Mucosa of gallbladder (tissue), 1 donor: ENCODE measurements around the gene PSMG3. TPM values are rescaled to one million over a fixed set of nuclear protein-coding genes. Genes with fewer than 3 reads are reported as not detected.

Experiments
- DNase-seq: peaks from one replicate; pipeline ENCODE4 v3.0.0-alpha.2; 2020; ENCODE audit warnings: low spot score
- total RNA-seq: library from RNA; stranded (reverse); gene quantifications from one replicate; pipeline ENCODE4 v1.2.1, GENCODE V29; 2021
- donor health status: DM: no; HTN: no; CAD: no.

PSMG3 gene
- 23.7 TPM for total RNA-seq

DNA sequence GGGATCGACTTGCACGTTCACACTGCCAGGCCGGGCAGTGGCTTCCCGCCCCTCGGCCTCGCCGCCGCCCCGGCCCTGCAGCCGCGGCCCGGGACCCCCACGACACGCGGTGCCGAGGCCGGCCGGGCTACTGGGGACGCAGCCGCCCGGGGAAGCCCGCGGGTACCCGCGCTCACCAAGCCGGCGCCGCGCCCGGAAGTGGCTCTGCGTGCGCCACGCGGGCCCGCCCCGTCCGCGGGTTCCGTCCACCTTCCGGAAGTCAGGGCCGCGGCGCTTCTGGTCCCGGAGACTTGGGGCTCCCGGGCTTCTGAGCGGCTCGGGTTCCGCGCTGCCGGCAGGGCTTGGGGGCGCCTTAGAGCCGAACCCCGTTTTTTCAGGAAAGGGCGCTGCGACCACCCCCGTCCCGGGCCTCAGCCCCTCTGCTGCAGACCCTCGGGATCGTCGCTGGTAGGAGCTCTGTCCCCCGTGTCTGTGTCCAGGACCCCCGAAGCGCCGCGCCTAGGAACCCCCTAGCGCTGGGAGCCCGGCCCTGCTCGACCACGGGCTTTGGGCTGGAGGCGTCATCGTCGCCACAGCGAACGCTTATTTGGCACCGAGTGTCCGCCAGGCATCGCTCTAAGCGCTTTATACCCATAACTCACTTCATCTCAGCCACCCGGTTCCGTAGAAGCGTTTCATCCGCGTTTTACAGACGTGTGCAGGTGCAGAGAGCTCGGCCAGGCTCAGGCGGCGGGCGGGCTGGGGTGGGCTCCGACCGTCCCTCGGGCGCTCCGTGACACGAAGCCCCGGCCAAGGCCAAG, at the start of gene PSMG3:
Gene PSMG3, minus strand, starts transcription at position 200 of the 800 bp plus-strand sequence. CDS start 693 bp downstream, outside the sequence.
- DNase-seq, result peak; percentile 89

DNA sequence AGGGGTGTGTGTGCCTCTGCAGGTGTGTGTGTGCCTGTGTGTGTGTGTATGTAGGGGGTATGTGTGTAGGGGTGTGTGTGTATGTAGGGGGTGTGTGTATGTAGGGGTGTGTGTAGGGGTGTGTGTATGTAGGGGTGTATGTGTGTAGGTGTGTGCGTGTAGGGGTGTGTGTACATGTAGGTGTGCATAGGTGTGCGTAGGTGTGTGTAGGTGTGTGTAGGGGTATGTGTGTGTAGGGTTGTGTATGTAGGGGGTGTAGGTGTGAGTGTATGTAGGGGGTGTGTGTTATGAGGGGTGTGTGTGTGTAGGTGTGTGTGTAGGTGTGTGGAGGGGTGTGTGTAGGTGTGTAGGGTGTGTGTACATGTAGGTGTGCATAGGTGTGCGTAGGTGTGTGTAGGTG, 48.6 kb upstream of the PSMG3 start:
- DNase-seq, result no peak

DNA sequence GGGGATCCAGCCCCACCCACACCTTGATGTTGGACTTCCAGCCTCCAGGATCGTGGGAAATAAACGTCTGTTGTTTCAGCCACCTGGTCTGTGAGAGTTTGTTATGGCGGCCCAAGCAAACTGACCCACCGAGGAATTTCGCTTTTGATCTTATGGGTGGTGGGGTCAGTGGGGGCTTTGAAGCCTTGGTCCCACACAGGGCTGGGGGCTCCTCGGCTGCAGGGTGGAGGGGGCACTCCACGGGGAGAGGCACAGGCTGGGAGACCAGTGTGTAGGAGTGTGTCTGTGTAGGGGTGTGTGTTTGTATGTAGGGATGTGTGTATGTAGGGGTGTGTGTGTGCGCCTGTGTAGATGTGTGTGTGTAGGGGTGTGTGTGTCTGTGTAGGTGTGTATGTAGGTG, 48.1 kb upstream of the PSMG3 start:
- no peak for DNase-seq

GRCh38 chr7:1616741-1617140, 46.9 kb upstream of the PSMG3 start:
- DNase-seq, result no peak

- no peak for DNase-seq
These were observed 41.9 kb upstream of the PSMG3 start for GRCh38 chr7:1611708-1612241.

DNA sequence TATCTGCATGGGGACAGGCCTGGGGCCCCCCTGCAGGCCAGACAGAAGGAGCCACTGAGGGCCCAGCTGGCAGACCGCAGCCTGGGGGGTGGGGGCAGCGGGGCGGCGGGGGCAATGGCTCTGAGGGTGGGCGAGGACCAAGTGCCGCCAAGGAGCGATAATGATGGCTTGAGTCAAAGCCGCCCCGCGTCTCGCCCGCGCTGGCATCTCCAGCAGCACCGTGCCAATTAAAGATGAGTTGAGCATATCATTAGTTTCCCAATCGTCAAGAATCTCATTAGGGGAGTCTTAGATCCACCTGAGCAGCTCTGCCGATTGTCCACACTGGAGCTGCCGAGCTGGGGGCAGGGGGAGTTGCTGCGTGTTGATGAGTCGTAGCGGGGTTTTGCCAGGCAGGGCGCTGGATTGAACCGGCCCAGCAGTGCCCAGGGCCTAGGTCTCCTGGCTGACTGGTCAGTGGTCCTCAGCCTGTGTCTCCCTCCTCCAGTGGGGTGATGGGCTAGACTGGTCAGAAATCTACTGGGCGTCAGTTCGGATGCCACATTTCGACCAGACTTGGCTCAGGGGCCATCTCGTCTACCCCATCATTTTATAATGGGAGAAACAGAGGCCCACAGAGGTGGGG, 41.0 kb upstream of the PSMG3 start:
- DNase-seq, result no peak

DNA sequence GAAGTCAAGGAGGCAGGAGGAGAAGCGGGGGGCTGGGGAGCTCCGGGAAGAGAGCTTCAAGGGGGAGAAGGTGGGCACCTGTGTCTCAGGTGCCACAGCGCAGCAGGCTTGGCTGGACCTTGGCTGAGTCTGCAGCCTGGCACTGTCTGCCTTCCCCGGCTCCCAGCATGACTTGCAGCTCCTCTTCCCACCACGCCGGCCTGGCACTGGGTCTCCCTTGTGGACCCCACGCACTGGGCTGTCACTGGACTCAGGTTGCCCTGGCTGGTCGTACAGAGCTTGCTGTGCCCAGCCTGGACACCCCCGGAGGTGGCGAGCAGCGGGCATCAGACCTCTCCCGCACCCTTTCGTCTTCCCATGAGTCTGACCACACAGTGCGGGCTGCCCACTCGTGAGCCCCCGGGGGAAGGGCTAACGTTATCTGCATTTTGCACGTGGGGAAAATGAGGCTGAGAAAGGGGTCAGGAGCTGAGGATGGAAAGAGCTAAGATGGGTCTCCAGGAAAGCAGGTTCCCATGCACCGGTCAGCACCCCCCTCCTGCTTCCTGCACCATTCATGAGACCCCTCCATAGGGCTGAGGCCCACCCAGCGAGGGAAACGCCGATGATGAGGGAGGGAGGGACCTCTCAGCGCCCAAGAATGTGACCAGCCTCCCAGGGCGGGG, 40.3 kb upstream of the PSMG3 start:
- DNase-seq, result no peak

GRCh38 chr7:1609023-1609422, 39.2 kb upstream of the PSMG3 start:
- no peak for DNase-seq

GRCh38 chr7:1608318-1608717, 38.5 kb upstream of the PSMG3 start:
- DNase-seq, result no peak

DNA sequence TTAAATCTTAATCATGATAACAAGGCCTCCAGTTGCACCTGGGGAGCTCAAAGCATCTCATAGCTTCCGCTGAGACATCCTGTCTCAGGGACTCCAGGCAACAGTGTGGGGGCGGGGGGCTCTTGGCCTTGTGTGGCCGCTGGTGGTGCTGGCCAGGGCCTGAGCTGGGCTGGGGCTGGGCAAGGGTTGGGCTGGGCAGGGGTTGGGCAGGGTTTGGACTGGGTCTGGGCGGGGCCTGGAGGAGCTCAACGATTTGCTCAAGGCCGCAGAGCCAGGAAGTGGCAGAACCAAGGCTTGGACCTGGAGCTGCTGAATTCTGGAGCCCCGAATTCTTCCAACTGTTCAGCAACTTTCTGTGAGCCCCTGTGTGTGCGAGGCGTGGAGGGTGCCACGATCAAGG, 37.9 kb upstream of the PSMG3 start:
- no peak for DNase-seq

GRCh38 chr7:1607001-1607400, 37.2 kb upstream of the PSMG3 start:
- DNase-seq, result no peak

GRCh38 chr7:1604383-1604782, 34.6 kb upstream of the PSMG3 start:
- DNase-seq, result no peak

DNA sequence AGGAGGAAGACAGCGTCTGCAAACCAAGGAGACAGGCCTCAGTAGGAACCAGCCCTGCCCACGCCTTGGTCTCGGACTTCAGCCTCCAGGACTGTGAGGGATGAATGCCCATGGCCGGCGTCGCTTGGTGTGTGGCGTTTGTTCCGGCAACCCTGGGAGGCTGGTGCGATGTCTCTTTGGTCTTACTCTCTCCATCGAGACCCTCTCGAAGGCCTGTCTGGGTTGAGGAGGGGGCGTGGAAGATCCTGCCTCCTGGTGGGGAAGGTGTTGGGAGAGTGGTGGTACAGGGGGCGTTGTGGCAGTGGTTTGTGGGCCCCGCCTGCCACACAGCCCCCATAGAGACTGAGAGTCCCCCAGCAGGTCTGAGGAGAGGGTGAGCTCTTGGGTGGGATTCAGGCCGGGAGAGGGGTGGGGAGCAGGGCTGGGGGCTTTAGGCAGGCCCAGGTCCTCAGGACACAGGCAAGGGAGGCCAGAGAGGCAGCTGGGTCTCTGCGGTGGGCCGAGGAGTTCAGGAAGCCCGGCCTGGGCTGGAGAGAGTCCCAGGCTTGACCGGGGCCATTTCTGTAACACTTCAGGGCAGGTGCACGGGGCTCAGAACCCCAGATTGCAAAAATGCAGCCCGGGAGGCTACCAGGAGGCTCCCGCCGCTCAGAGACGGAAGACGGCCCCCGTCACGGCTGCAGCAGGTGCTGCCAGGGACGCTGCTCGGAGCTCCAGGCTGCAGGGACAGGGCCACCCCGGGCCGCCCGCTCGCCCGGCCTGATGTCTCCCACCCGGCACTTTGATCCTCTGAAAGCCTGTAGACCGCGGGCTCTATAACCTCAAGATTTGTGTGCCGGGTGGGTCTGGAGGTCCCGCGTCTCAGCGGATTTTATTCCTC, 33.8 kb upstream of the PSMG3 start:
- DNase-seq, result no peak

GRCh38 chr7:1602386-1602785, 32.6 kb upstream of the PSMG3 start:
- no peak for DNase-seq

DNA sequence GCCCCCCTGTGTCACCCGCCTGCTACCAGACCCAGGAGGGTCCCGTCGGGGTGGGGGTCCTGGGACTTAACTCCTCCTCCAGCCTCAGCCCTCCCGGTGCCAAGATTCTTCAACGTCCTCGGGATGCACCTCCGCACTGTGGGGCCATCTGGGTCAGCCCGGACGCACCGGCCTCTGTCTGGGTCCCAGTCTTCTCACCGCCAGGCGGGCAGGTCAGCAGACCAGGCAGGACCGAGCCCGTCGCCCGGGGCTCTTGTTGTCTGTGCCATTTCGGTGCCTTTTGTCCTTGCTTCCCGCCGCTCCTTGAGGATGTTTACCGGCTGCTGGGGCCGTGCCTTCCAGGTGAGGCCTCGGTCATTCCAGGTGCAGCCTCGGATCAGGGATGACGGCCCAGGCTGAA, 32.1 kb upstream of the PSMG3 start:
- DNase-seq, result no peak

- no peak for DNase-seq
These were observed 30.0 kb upstream of the PSMG3 start for GRCh38 chr7:1599640-1600395.

DNA sequence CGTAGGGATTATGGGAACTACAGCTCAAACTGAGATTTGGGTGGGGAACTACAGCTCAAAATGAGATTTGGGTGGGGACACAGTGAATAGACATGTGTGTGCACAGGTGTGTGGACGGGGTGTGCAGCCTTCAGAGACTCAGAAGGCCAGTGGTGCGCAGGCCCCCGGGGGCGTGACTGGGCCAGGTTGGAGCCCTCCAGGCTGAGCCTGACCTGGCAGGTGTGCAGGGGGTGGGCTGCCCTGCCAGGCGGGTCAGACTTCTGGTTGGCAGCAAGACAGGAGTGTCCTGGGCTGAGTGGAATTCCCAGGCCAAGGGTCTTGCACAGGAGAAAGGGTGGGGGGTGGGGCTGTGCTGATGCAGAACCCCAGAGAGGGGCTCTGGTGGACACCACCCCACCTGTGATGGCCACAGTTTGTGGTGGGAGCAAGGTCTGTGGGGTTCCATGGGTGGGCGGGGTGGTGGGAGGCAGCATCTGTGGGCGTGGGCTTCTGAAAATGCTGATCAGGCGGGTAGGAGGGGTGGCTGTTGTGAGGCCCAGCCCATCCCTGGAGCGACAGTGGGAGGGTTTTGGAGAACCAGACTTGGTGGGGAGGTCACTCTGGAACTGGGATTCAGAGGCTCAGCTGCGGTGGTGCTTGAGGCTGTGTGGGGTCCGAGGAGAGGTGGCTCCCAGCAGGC, 29.3 kb upstream of the PSMG3 start:
- no peak for DNase-seq

DNA sequence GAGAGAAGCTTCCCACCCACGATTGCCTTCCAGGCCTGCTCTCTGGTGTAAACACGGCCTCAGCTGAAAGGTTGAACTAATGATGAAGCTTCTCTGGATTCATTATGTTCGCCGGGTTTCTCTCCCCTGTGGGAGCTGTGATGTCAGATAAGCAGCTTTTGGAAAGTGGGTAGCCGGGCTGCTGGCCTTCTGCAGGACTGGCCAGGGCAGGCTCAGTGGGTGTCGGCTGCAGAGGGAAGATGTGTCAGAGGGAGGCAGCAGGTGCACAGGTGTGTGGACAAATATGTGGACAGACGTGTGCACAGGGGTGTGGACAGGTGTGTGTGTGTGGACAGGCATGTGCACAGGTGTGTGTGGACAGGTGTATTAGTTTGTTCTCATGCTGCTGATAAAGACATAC, 28.5 kb upstream of the PSMG3 start:
- DNase-seq, result no peak

DNA sequence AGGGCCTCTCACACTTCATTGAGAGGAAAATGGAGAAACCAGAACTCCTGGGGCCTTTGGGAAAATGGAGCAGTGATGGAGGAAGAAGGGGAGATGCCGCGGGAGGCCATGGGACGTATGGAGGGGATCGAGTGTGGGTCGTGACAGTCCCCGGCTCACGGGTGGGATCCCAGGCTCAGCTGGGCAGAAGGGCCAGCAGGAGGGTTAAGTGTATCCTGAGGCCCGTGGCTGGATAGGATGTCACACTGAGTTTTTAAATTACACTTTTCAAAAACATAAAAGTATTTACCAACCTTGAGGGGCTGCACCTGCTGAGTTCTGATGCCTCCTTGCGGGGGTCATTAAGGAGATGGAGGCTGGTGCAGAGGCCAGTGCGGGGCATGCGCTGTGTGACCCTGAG, 28.0 kb upstream of the PSMG3 start:
- no peak for DNase-seq

GRCh38 chr7:1597066-1597760, 27.4 kb upstream of the PSMG3 start:
- no peak for DNase-seq
